NB4 (cell line): ENCODE data around the gene KCTD7.
"Not testable (repeated sequence)": the region's sequence is repeated elsewhere in the genome, so short reads cannot be mapped to it uniquely, and the experiment has no call there.

Experiments
- DNase-seq: peaks from one replicate; pipeline ENCODE4 v3.0.0; 2010; ENCODE audit warnings: low read depth
- H3K4me3 ChIP-seq: one replicate; pipeline ENCODE4 v1.5.1; 2011; ENCODE audit warnings: mild to moderate bottlenecking, low read depth, low read length, moderate library complexity
- CTCF ChIP-seq: IDR thresholded peaks from one replicate; pipeline ENCODE4 v1.5.1; 2012; ENCODE audit warnings: low read depth, low read length
- MAX ChIP-seq: IDR thresholded peaks from 2 replicates; pipeline ENCODE4 v1.6.1; 2011; ENCODE audit warnings: low read depth, low read length
- MYC ChIP-seq: IDR thresholded peaks from 2 replicates; pipeline ENCODE4 v1.6.1; 2011; ENCODE audit warnings: low read depth, low read length
- POLR2A ChIP-seq: IDR thresholded peaks from 2 replicates; pipeline ENCODE4 v1.6.1; 2011; ENCODE audit warnings: mild to moderate bottlenecking; ENCODE audit not compliant: insufficient read length; ENCODE audit errors: extremely low read depth

KCTD7 gene

GRCh38 chr7:66642932-66643331 lies 14.3 kb downstream of the KCTD7 start:
- no peak for DNase-seq
- no peak for TF ChIP-seq POLR2A
- no peak for TF ChIP-seq CTCF

GRCh38 chr7:66643395-66643794 lies 14.7 kb downstream of the KCTD7 start:
- TF ChIP-seq MYC (no peak), POLR2A (no peak), CTCF (no peak), MAX (no peak)
- H3K4me3 ChIP-seq = no peak overlapping the region
- no peak for DNase-seq

More at GRCh38 chr7:66642932-66643331, 14.3 kb downstream of the KCTD7 start:
- no peak overlapping the region for H3K4me3 ChIP-seq

- DNase-seq, H3K4me3 ChIP-seq: not testable (repeated sequence)
Measured at GRCh38 chr7:66651026-66651425, 22.3 kb downstream of the KCTD7 start.

GRCh38 chr7:66653719-66654274 lies 25.1 kb downstream of the KCTD7 start:
- TF ChIP-seq CTCF = peak; percentile 16
- not testable (repeated sequence) for DNase-seq
- peak overlapping the region; percentile 89 for H3K4me3 ChIP-seq

GRCh38 chr7:66654275-66655112 lies 25.8 kb downstream of the KCTD7 start:
- TF ChIP-seq CTCF (no peak), MAX (peak; percentile 95), POLR2A (peak; percentile 98), MYC (peak; percentile 94)
- peak; percentile 100 for DNase-seq
- peak overlapping the region; percentile 89 for H3K4me3 ChIP-seq

- H3K4me3 ChIP-seq = peak overlapping the region; percentile 89
- not testable (repeated sequence) for DNase-seq
Measured at GRCh38 chr7:66655113-66655806, 26.6 kb downstream of the KCTD7 start.

GRCh38 chr7:66655826-66656485 lies 27.3 kb downstream of the KCTD7 start:
- DNase-seq = peak; percentile 33

More at GRCh38 chr7:66655826-66656485, 27.3 kb downstream of the KCTD7 start:
- peak overlapping the region; percentile 89 for H3K4me3 ChIP-seq
